IPS DF 19.7 (cell line): Measurements from ENCODE around the gene OR51Q1.
A peak's percentile ranks its signal among the peaks of the same experiment; 100 is the strongest.

Experiments used
- DNase-seq: peaks from one replicate; pipeline ENCODE4 v3.0.0-alpha.2; 2013; ENCODE audit warnings: low read depth, low spot score

Gene OR51Q1

GRCh38 chr11:5421811-5422210 lies at the start of gene OR51Q1:
TSS of gene OR51Q1 (plus strand) at chr11:5422111. CDS start at chr11:5422201, 90 bp downstream.
- no peak for DNase-seq

GRCh38 chr11:5380740-5381342 lies 41.1 kb upstream of the OR51Q1 start:
- DNase-seq, result peak; percentile 54

GRCh38 chr11:5383576-5383975 lies 38.3 kb upstream of the OR51Q1 start, which contains the start of gene OR51M1:
TSS of gene OR51M1 (plus strand) at chr11:5383812. CDS start at chr11:5389399, 5,587 bp downstream.
- no peak for DNase-seq

- no peak for DNase-seq
Measured at GRCh38 chr11:5384335-5384734, 37.6 kb upstream of the OR51Q1 start.

GRCh38 chr11:5390210-5390609 lies 31.7 kb upstream of the OR51Q1 start:
- no peak for DNase-seq

- no peak for DNase-seq
Measured at GRCh38 chr11:5394091-5394490, 27.8 kb upstream of the OR51Q1 start.

- DNase-seq, result no peak
Measured at GRCh38 chr11:5398936-5399335, 23.0 kb upstream of the OR51Q1 start.

- no peak for DNase-seq
Measured at GRCh38 chr11:5405173-5405572, 16.7 kb upstream of the OR51Q1 start.

GRCh38 chr11:5420993-5421392 lies 918 bp upstream of the OR51Q1 start:
- no peak for DNase-seq

GRCh38 chr11:5423131-5423530 lies 1.2 kb downstream of the OR51Q1 start:
- no peak for DNase-seq

- DNase-seq, result no peak
Measured at GRCh38 chr11:5441414-5441813, 19.5 kb downstream of the OR51Q1 start, which contains the start of gene OR51I1. TSS of gene OR51I1 (minus strand) at chr11:5441514. CDS start at chr11:5441514, 0 bp downstream.

GRCh38 chr11:5443835-5444393 lies 22.0 kb downstream of the OR51Q1 start:
- DNase-seq, result no peak

- DNase-seq, result no peak
Measured at GRCh38 chr11:5449023-5449422, 27.1 kb downstream of the OR51Q1 start, which contains the start of gene OR51I2. TSS of gene OR51I2 (plus strand) at chr11:5449323. CDS start at chr11:5453489, 4,166 bp downstream.

- DNase-seq, result no peak
Measured at GRCh38 chr11:5449432-5449831, 27.5 kb downstream of the OR51Q1 start.

- no peak for DNase-seq
Measured at GRCh38 chr11:5460983-5461621, 39.2 kb downstream of the OR51Q1 start.

GRCh38 chr11:5467527-5467926 lies 45.6 kb downstream of the OR51Q1 start:
- DNase-seq, result no peak
